T1000 (cell line): ENCODE results near the gene MYO18A.
A peak's percentile ranks its signal among the peaks of the same experiment; 100 is the strongest.
"Not testable (repeated sequence)": the region's sequence is repeated elsewhere in the genome, so short reads cannot be mapped to it uniquely, and the experiment has no call there.

Experiments
- DNase-seq: peaks from one replicate; lab custom pipeline; 2025; ENCODE audit warnings: mixed read lengths; lab: John Stamatoyannopoulos, UW

The MYO18A gene

GRCh38 chr17:29148790-29149430 lies 31.3 kb downstream of the MYO18A start:
- DNase-seq, result peak; percentile 96

GRCh38 chr17:29148257-29148789 lies 31.9 kb downstream of the MYO18A start:
- DNase-seq, result no peak

- DNase-seq, result no peak
These were observed 32.5 kb downstream of the MYO18A start for GRCh38 chr17:29147682-29148081.

- not testable (repeated sequence) for DNase-seq
These were observed 33.0 kb downstream of the MYO18A start for GRCh38 chr17:29147228-29147627.

GRCh38 chr17:29146369-29146972 lies 33.7 kb downstream of the MYO18A start:
- DNase-seq, result no peak

GRCh38 chr17:29145289-29146073 lies 34.7 kb downstream of the MYO18A start:
- peak; percentile 31 for DNase-seq

GRCh38 chr17:29143894-29144293 lies 36.3 kb downstream of the MYO18A start:
- no peak for DNase-seq

- DNase-seq, result no peak
These were observed 38.7 kb downstream of the MYO18A start for GRCh38 chr17:29141514-29141876.

- no peak for DNase-seq
These were observed 39.3 kb downstream of the MYO18A start for GRCh38 chr17:29140631-29141513.

GRCh38 chr17:29140051-29140621 lies 40.1 kb downstream of the MYO18A start:
- DNase-seq, result peak; percentile 28

GRCh38 chr17:29138971-29139691 lies 41.1 kb downstream of the MYO18A start:
- DNase-seq, result no peak

GRCh38 chr17:29138184-29138955 lies 41.8 kb downstream of the MYO18A start:
- no peak for DNase-seq

GRCh38 chr17:29136998-29137730 lies 43.0 kb downstream of the MYO18A start:
- no peak for DNase-seq

- DNase-seq, result no peak
These were observed 44.7 kb downstream of the MYO18A start for GRCh38 chr17:29135464-29135863.

GRCh38 chr17:29133121-29133713 lies 47.0 kb downstream of the MYO18A start:
- DNase-seq, result no peak

GRCh38 chr17:29131814-29132682 lies 48.1 kb downstream of the MYO18A start:
- DNase-seq, result no peak

GRCh38 chr17:29129731-29130130 lies 50.5 kb downstream of the MYO18A start:
- no peak for DNase-seq

GRCh38 chr17:29127840-29128239 lies 52.4 kb downstream of the MYO18A start:
- DNase-seq, result no peak
